ENCODE measurements around the gene LDLRAD4.

LDLRAD4 gene

DNA sequence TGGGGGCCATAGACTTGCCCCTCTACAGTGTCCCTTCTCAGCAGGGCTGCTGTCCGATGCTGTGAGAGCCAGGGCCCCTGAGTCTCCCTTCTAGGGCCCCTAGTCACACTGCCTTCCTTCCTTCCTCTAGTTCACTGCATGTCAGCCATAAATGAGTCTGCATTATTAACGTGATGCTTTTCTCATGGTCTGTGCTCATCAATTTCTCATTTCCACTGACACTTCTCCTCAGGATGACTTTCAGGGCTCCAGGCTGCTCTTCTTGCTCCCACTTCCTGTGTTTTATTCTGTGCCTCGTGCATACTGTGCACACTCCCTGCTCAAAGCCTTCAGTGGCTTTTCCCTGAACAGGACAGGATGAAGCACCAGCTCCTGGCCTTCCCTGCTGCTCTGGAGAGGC, 361.3 kb downstream of the LDLRAD4 start:
- TF ChIP-seq, protein P1, sequence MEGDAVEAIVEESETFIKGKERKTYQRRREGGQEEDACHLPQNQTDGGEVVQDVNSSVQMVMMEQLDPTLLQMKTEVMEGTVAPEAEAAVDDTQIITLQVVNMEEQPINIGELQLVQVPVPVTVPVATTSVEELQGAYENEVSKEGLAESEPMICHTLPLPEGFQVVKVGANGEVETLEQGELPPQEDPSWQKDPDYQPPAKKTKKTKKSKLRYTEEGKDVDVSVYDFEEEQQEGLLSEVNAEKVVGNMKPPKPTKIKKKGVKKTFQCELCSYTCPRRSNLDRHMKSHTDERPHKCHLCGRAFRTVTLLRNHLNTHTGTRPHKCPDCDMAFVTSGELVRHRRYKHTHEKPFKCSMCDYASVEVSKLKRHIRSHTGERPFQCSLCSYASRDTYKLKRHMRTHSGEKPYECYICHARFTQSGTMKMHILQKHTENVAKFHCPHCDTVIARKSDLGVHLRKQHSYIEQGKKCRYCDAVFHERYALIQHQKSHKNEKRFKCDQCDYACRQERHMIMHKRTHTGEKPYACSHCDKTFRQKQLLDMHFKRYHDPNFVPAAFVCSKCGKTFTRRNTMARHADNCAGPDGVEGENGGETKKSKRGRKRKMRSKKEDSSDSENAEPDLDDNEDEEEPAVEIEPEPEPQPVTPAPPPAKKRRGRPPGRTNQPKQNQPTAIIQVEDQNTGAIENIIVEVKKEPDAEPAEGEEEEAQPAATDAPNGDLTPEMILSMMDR (IDR thresholded peaks at IDR 0.05; ENCODE audit: borderline replicate concordance, control extremely low read depth, extremely low read depth, insufficient read depth, missing control alignments), result no peak
- in situ Hi-C loops (cut with MboI; ENCODE audit: low sequenced_read_pairs, unreplicated experiment), result no loop called here
- no peak for DNase-seq (ENCODE audit: low spot score)

DNA sequence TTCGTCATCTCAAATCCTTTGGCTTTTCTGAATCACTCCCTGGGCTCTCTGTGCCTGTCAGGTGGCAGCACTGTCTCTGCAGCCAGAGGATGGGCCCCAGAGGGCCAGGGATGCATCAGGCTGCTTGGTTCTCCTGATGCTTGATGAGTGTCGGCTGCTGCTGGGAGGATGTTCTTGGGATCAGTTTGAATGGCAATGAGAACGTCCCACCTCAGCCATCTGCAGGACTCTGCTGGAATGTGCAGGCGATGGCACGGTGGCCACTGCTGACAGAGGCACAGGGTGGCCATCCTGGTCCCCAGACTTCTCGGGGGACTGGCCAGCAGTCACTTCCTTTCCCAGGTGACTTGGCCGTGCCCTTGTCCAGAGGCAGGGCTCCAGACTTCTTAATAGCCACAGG, 361.8 kb downstream of the LDLRAD4 start:
- DNase-seq (ENCODE audit: low spot score), result no peak
- in situ Hi-C loops (cut with MboI; ENCODE audit: low sequenced_read_pairs, unreplicated experiment), result no loop called here
- TF ChIP-seq, protein P1 (IDR thresholded peaks at IDR 0.05; ENCODE audit: borderline replicate concordance, control extremely low read depth, extremely low read depth, insufficient read depth, missing control alignments), result no peak

DNA sequence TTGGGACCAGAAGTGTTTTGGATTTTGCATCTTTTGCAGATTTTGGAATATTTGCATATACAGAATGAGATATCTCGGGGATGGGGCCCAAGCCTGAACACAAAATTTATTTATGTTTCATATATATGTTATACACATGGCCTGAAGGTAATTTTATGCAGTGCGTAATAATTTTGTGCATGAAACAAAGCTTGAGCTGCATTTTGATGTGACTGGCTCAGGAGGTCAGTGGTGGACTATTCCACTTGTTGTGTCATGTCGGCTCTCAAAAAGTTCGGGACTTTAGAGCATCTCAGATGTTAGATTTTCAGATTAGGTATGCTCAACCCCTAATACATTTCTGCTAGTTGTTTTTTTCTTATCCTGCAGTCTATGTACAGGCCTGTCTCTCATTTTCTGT, 362.4 kb downstream of the LDLRAD4 start:
- TF ChIP-seq, protein P1 (IDR thresholded peaks at IDR 0.05; ENCODE audit: borderline replicate concordance, control extremely low read depth, extremely low read depth, insufficient read depth, missing control alignments), result no peak
- in situ Hi-C loops (cut with MboI; ENCODE audit: low sequenced_read_pairs, unreplicated experiment), result no loop called here
- no peak for DNase-seq (ENCODE audit: low spot score)

DNA sequence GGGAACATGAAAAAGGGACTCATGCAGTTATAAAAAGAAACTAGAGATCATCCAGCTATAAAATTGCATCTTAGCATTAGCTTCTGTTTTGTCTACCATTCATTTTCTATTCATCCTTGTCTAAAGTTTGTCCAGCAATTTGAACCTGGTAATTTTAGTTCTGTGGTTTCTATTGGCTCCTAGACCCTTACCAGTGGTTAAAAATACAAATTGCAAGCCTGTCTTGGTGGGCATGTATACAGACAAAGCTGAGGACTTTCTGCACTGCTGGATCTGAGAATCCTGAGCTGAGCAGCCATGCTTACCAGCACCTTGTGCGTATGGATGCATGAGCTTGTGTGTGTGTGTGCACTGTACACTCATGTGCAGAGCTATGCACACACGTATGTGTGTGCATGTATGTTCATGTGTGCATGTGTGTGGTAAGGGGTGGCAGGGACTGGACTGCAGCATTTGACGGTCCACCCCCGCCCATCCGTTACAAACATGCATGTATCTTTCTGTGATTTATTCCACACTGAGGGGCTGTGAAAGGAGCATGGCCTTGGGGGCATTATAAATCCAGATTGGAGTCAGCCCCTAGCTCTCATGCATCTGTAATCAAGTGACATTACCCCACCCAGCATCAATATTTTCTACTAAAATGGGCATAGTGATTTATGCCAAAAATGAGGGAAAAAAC, 363.1 kb downstream of the LDLRAD4 start:
- TF ChIP-seq, protein P1 (IDR thresholded peaks at IDR 0.05; ENCODE audit: borderline replicate concordance, control extremely low read depth, extremely low read depth, insufficient read depth, missing control alignments), result no peak
- in situ Hi-C loops (cut with MboI; ENCODE audit: low sequenced_read_pairs, unreplicated experiment), result no loop called here
- no peak for DNase-seq (ENCODE audit: low spot score)

DNA sequence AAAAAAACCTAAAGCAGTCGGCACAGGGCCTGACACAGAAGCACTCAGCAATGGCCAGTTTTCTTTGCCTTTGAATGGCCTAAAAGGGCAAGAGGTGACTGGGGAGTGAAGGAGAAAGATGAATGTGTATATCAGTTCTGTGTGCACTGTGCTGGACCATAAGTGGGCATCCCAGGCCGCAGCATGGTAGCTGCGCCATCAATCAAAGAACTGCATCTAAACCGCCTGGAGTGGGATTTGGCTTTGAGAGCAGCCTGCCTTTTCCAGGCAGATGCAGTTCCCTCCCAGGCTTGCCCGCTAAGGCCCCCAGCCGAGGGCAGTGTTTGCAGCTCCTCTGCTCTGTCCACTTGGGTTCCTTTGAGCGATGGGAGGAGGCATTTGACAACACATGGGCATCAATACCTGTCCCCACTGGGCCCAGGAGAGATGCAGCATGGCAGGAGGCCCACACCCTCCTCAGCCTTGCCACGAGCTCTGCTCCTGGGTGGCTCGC, 363.7 kb downstream of the LDLRAD4 start:
- no peak for DNase-seq (ENCODE audit: low spot score)
- TF ChIP-seq, protein P1 (IDR thresholded peaks at IDR 0.05; ENCODE audit: borderline replicate concordance, control extremely low read depth, extremely low read depth, insufficient read depth, missing control alignments), result no peak
- in situ Hi-C loops (cut with MboI; ENCODE audit: low sequenced_read_pairs, unreplicated experiment), result no loop called here

DNA sequence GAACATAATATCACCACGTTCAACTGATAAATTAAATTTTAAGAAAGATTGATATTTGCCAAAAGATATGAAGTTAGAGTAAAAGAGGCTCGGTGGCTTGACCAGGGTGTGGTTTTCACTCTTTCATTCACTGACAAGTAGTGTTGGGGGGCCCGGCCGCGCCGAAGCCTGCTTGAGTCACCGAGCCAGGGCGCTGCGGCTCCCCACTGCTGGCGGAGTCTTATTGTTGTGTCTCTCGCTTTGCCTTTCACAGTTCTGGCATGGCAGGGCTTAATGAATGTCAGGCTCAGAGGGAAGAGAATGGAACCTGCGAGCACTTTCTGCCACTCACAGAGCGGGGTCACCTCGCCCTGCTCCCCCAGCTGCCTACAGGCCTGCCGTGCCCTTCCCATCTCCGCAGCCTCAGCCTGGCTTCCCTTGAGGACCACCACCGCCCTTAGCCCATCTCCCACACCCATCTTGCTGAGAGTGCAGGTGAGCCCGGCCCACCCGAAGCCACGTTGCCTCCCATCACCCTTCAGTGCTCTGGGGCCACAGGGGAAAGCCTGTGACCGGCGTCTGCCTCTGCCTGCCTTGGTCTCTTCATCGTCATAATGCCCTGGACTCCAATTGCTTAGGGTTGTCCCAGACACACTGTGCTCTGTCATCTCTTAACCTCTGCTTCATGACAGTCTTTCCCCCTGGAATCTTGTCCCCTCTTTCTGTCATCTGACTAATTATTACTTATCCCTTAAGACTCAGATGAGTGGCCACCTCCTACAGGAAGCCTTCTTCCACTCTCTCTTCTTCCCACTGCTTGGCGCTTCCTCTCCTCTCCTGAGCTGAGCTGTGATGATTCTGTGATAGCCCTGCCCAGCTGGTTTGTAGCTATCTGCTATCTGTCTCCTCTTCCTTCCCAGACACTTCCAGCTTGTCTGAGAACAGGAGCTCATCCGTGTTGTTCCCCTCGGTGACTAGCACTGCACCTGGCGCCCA, 365.3 kb downstream of the LDLRAD4 start:
- in situ Hi-C loops (cut with MboI; ENCODE audit: low sequenced_read_pairs, unreplicated experiment), result no loop called here
- DNase-seq (ENCODE audit: low spot score), result no peak

More for the DNA sequence above, 365.3 kb downstream of the LDLRAD4 start:
- TF ChIP-seq, protein P1 (IDR thresholded peaks at IDR 0.05; ENCODE audit: borderline replicate concordance, control extremely low read depth, extremely low read depth, insufficient read depth, missing control alignments), result no peak

All from GM13976 (cell line).